Measurements from ENCODE around the gene LBH.

The LBH gene

DNA sequence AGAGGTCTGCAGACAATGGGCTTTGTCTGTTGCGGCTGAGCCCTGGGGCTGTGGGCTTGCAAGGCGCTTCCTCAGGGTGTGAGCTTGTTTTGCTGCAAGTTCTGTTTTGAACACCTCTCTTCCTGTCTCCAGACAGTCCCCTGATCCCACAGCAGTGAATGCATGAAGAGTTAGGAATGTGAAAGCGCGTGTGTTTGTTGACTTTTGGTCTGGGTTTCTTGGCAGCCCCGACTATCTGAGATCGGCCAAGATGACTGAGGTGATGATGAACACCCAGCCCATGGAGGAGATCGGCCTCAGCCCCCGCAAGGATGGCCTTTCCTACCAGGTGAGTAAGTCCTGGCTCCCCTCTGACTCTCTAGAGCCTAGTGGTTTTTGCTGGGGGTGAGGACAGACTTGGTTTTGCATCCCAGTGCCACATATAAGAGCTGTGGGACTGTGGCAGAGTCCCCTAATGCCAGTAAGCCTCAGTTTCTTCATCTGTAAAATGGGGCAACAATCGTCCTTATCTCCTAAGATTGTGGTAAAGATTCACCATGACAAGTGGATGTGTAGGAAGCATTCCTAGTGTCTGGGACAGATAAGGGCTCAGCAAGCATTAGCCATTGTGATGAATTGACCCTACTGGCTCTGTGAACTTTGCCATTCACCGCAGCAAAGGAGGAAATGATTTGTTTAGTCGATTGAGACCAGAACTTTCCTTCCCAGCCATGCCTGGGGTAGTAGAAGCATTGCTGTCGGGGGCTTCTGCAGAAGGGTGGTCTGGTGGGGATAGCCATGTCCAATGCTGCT is 3.0 kb downstream of the LBH start:
- TF ChIP-seq CTCF (IDR thresholded peaks at IDR 0.05; ENCODE audit: low read depth, low read length) (no peak), POLR2A (IDR thresholded peaks at IDR 0.05; ENCODE audit: extremely low read depth, insufficient read length) (no peak), MYC (IDR thresholded peaks at IDR 0.05; ENCODE audit: low read depth, low read length) (no peak)
- TF ChIP-seq, protein P1, sequence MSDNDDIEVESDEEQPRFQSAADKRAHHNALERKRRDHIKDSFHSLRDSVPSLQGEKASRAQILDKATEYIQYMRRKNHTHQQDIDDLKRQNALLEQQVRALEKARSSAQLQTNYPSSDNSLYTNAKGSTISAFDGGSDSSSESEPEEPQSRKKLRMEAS (IDR thresholded peaks at IDR 0.05; ENCODE audit: low read depth, low read length), result no peak
- DNase-seq (ENCODE audit: low read depth), result no peak
- no peak overlapping the region for H3K4me3 ChIP-seq (ENCODE audit: low read depth, low read length)

- H3K4me3 ChIP-seq (ENCODE audit: low read depth, low read length), result no peak overlapping the region
- no peak for DNase-seq (ENCODE audit: low read depth)
- TF ChIP-seq, protein P1 (IDR thresholded peaks at IDR 0.05; ENCODE audit: low read depth, low read length), result no peak
- TF ChIP-seq POLR2A (IDR thresholded peaks at IDR 0.05; ENCODE audit: extremely low read depth, insufficient read length) (no peak), CTCF (IDR thresholded peaks at IDR 0.05; ENCODE audit: low read depth, low read length) (no peak), MYC (IDR thresholded peaks at IDR 0.05; ENCODE audit: low read depth, low read length) (no peak)
These were observed 3.8 kb downstream of the LBH start for GRCh38 chr2:30235008-30235655.

- TF ChIP-seq, protein P1 (IDR thresholded peaks at IDR 0.05; ENCODE audit: low read depth, low read length), result no peak
- no peak for TF ChIP-seq MYC (IDR thresholded peaks at IDR 0.05; ENCODE audit: low read depth, low read length)
- no peak for TF ChIP-seq CTCF (IDR thresholded peaks at IDR 0.05; ENCODE audit: low read depth, low read length)
- no peak for TF ChIP-seq POLR2A (IDR thresholded peaks at IDR 0.05; ENCODE audit: extremely low read depth, insufficient read length)
These were observed 4.7 kb downstream of the LBH start for GRCh38 chr2:30235859-30236535.

DNA sequence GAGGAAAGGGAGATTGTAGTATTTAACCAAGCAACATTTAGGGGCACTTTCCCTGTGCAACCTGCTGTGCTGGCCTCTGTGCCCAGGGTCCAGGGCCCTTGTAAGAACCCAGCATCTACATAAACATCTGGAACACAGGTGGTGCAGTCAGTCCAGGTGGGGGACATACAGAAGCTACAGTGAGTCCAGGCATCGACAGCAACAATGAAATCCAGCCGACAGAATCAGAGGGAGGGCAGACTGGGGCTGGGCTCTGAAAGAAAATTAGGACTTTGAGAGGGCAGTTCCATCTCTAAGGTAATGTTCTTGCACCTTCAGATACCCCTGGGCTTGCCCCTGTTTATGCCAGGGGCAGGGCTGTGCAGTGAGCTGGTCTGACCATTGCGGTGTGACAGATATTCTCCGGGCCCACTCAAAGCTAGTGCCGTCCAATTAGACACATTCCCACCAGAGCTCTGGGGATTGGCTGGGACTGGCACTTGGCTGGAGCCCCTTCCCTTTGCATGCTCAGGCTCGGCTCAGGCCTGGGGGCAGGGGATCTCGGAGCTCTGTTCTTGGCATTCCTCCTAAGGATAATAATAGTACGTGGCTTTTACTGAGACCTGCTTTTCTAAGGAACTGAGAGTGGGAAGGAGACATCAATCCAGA is 5.4 kb downstream of the LBH start:
- H3K4me3 ChIP-seq (ENCODE audit: low read depth, low read length), result no peak overlapping the region
- no peak for DNase-seq (ENCODE audit: low read depth)
- TF ChIP-seq POLR2A (IDR thresholded peaks at IDR 0.05; ENCODE audit: extremely low read depth, insufficient read length) (no peak), CTCF (IDR thresholded peaks at IDR 0.05; ENCODE audit: low read depth, low read length) (no peak), MYC (IDR thresholded peaks at IDR 0.05; ENCODE audit: low read depth, low read length) (no peak)
- TF ChIP-seq, protein P1 (IDR thresholded peaks at IDR 0.05; ENCODE audit: low read depth, low read length), result no peak

More at GRCh38 chr2:30235859-30236535, 4.7 kb downstream of the LBH start:
- no peak for DNase-seq (ENCODE audit: low read depth)
- H3K4me3 ChIP-seq (ENCODE audit: low read depth, low read length), result no peak overlapping the region

DNA sequence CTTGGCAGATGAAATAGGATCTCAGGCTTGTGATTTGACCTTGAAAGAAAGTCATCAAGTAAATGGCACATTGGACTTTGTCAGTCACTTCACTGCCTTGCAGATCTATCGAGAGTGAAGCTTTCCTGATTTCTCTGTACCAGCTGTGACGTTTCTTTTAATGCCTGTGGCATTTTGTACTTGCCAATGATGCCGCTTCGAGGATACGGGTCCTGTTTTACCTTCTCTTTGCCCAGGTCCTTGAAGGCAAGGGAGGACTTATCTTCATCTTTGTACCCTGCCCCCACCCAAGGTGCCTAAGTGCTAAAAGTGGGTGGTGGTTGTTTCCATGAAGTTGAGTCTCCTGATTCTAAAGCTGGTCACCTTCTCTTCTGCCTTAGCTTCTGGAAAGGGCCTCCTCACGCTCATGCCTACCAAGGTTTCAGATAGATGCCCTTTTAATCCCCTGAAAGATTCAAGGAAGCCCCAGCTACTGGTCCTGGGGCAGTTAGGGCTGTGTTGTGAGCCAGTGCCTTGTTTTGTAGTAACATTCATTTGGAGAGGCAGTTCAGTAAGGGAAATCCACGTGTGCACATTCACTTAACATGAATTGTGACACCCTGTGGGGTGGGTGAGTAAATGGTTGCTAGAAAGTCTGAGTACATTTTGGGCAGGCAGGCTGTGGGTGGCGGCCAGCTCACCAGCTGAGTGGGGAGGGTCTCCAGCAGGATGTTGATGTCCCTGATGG is 6.1 kb downstream of the LBH start:
- H3K4me3 ChIP-seq (ENCODE audit: low read depth, low read length), result no peak overlapping the region
- TF ChIP-seq MYC (IDR thresholded peaks at IDR 0.05; ENCODE audit: low read depth, low read length), result no peak
- no peak for TF ChIP-seq POLR2A (IDR thresholded peaks at IDR 0.05; ENCODE audit: extremely low read depth, insufficient read length)
- TF ChIP-seq, protein P1 (IDR thresholded peaks at IDR 0.05; ENCODE audit: low read depth, low read length), result no peak
- TF ChIP-seq CTCF (IDR thresholded peaks at IDR 0.05; ENCODE audit: low read depth, low read length), result no peak
- DNase-seq (ENCODE audit: low read depth), result no peak
